Vagina (tissue), 2 donors: Measurements from ENCODE around the gene ABCC3. TPM values are rescaled to one million over a fixed set of nuclear protein-coding genes. Genes with fewer than 3 reads are reported as not detected.

ENCODE experiments used
- DNase-seq, 2 donors: peaks; one replicate each; pipeline ENCODE4 v3.0.0-alpha.2; 2017; ENCODE audit errors: extremely low spot score in 2 of 2
- H3K27ac ChIP-seq: fragments of 200-600 bp; sonication (generic); one replicate; pipeline ENCODE4 v1.5.1; 2019
- H3K27me3 ChIP-seq: fragments of 200-600 bp; sonication (generic); one replicate; pipeline ENCODE4 v1.5.1; 2019
- H3K36me3 ChIP-seq, 2 donors: fragments of 200-600 bp; sonication (generic); one replicate each; pipeline ENCODE4 v1.5.1; 2017 to 2019
- H3K4me1 ChIP-seq: fragments of 200-600 bp; sonication (generic); one replicate; pipeline ENCODE4 v1.5.1; 2019
- H3K4me3 ChIP-seq, 2 donors: fragments of 200-600 bp; sonication (generic); 1 replicate in 1 of 2; 2 replicates in 1 of 2; pipeline ENCODE4 v1.5.1; 2016 to 2019
- H3K9me3 ChIP-seq: fragments of 200-600 bp; sonication (generic); one replicate; pipeline ENCODE4 v1.5.1; 2019
- POLR2A ChIP-seq, 2 donors: fragments of 450-650 bp; IDR thresholded peaks; one replicate each; pipeline ENCODE4 v1.6.1; 2017; ENCODE audit warnings: antibody characterized with exemption in 2 of 2, mild to moderate bottlenecking in 2 of 2, moderate library complexity in 2 of 2
- POLR2AphosphoS5 ChIP-seq, 2 donors: sonication (generic); formaldehyde crosslinking; IDR thresholded peaks; one replicate each; pipeline ENCODE4 v1.9.0; 2017; ENCODE audit warnings: antibody characterized with exemption in 2 of 2, mild to moderate bottlenecking in 2 of 2, low read depth in 1 of 2; ENCODE audit not compliant: insufficient read depth in 1 of 2
- intact Hi-C: fragments of 100-400 bp; cut with DNase I; formaldehyde crosslinking; loops from one replicate; pipeline ENCODE4 v1.15.1; 2023
- total RNA-seq: library from RNA; depleted of rRNA; stranded (reverse); fragments of >200 nt; gene quantifications from one replicate; pipeline ENCODE4 v1.2.3, GENCODE V29; 2016
- TF ChIP-seq, protein P1 (sequence below), 3 experiments: fragments of 450-650 bp in 2 of 3; fragments of 200-600 bp in 1 of 3; sonication (generic) in 1 of 3; IDR thresholded peaks; one replicate each; pipeline ENCODE4 v1.5.1; 2017 to 2019; ENCODE audit warnings: antibody characterized with exemption in 3 of 3, mild to moderate bottlenecking in 2 of 3, moderate library complexity in 2 of 3

Gene ABCC3
- total RNA-seq, 1 donor from 2014 or later: 47.6 TPM

DNA sequence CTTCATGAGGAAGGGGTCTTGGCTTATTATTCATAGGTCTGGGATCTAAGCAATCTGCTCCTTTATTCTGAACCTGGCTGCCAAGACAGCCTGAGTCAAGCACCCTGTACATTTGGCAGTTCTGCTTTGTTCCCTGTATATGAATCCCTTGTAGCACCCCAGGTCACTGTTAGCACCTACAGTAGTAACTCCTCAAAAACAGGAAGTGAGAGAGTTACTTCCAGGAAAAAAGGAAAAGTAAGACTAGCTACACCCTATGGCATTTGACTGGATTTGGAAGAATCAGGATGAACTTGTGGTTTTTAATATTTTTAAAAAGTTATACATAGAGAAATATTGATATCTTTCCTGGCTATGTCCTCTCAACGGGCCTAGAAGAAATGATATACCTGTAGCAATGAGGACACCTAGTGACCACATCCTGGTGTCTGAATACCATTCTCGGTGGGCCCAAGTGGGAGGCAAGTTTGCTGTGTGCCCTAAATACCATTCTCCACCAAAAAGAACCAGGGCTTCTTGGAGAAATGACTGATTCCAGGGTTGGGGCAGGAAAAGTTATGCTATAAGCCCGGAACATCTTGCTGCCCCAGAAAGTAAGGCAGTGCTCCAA, 63.1 kb downstream of the ABCC3 start:
- intact Hi-C loops: no loop called here
- H3K4me1 ChIP-seq: peaks cover 11% of the 10 kb centered on the region
- no peak for DNase-seq

DNA sequence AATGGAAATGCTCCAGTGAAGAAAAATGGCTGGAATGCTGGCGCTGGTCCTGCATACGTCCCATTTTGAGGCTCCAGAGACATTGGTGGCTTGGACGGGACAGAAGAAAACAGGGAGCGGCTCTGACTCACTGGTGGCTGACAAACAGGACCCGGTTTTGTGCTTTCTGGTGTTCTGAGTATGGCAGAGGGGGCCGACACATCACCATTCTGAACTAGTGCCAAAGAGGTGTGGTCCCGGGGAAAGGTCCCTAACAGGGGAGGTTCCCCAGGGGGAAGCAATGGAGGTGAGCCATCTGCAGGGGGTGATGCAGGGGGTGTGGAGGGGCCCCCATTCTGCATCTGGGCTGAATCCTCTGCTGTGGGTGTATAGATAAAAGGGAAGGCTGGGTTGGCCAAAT, 64.7 kb downstream of the ABCC3 start:
- peaks cover 0 to 50% of the 10 kb centered on the region in 2 donors for H3K36me3 ChIP-seq
- peaks cover 25% of the 10 kb centered on the region for H3K4me1 ChIP-seq
- H3K27ac ChIP-seq: no peak overlapping the region
- no peaks in the 10 kb centered on the region for H3K9me3 ChIP-seq
- intact Hi-C loops: no loop called here
- TF ChIP-seq, protein P1, sequence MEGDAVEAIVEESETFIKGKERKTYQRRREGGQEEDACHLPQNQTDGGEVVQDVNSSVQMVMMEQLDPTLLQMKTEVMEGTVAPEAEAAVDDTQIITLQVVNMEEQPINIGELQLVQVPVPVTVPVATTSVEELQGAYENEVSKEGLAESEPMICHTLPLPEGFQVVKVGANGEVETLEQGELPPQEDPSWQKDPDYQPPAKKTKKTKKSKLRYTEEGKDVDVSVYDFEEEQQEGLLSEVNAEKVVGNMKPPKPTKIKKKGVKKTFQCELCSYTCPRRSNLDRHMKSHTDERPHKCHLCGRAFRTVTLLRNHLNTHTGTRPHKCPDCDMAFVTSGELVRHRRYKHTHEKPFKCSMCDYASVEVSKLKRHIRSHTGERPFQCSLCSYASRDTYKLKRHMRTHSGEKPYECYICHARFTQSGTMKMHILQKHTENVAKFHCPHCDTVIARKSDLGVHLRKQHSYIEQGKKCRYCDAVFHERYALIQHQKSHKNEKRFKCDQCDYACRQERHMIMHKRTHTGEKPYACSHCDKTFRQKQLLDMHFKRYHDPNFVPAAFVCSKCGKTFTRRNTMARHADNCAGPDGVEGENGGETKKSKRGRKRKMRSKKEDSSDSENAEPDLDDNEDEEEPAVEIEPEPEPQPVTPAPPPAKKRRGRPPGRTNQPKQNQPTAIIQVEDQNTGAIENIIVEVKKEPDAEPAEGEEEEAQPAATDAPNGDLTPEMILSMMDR (IDR thresholded peaks at IDR 0.05): no peak
- TF ChIP-seq POLR2A (IDR thresholded peaks at IDR 0.05) (no peak), POLR2AphosphoS5 (IDR thresholded peaks at IDR 0.05; ENCODE audit: insufficient read depth in 1 of 2, low read depth in 1 of 2) (no peak)
- no peak for DNase-seq
- H3K4me3 ChIP-seq: no peak overlapping the region
- H3K27me3 ChIP-seq: no peaks in the 10 kb centered on the region

More for the DNA sequence above, 63.1 kb downstream of the ABCC3 start:
- Histone ChIP-seq H3K27ac (no peak overlapping the region), H3K36me3 (peaks cover 0 to 64% of the 10 kb centered on the region in 2 donors), H3K4me3 (no peak overlapping the region), H3K27me3 (no peaks in the 10 kb centered on the region), H3K9me3 (no peaks in the 10 kb centered on the region)
- TF ChIP-seq POLR2AphosphoS5 (IDR thresholded peaks at IDR 0.05; ENCODE audit: insufficient read depth in 1 of 2, low read depth in 1 of 2) (no peak), POLR2A (IDR thresholded peaks at IDR 0.05) (no peak)
- TF ChIP-seq, protein P1 (IDR thresholded peaks at IDR 0.05): no peak

DNA sequence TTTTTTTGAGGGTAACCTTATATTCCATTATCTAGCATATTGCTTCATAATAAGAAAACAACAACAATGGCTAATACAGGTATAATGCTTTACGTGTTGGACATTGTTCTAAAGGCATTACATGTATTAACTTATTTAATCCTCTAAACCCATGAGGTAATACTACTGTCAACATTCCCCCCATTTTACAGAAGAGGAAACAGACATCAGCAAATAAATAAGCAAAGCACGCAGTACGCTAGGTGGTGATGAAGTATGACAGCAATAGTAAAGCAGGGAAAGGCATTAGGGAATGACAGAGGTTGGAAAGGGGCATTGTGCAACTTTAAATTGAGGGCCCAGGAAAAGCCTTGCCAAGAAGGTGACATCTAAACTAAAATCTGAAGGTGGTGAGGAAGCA, 68.5 kb downstream of the ABCC3 start:
- Histone ChIP-seq H3K4me1 (peaks cover 48% of the 10 kb centered on the region), H3K27me3 (no peaks in the 10 kb centered on the region), H3K9me3 (no peaks in the 10 kb centered on the region), H3K4me3 (no peak overlapping the region), H3K36me3 (peaks cover 0 to 20% of the 10 kb centered on the region in 2 donors), H3K27ac (no peak overlapping the region)
- intact Hi-C loops: no loop called here
- DNase-seq: no peak
- no peak for TF ChIP-seq POLR2A (IDR thresholded peaks at IDR 0.05)
- TF ChIP-seq, protein P1 (IDR thresholded peaks at IDR 0.05): no peak
- no peak for TF ChIP-seq POLR2AphosphoS5 (IDR thresholded peaks at IDR 0.05; ENCODE audit: insufficient read depth in 1 of 2, low read depth in 1 of 2)

DNA sequence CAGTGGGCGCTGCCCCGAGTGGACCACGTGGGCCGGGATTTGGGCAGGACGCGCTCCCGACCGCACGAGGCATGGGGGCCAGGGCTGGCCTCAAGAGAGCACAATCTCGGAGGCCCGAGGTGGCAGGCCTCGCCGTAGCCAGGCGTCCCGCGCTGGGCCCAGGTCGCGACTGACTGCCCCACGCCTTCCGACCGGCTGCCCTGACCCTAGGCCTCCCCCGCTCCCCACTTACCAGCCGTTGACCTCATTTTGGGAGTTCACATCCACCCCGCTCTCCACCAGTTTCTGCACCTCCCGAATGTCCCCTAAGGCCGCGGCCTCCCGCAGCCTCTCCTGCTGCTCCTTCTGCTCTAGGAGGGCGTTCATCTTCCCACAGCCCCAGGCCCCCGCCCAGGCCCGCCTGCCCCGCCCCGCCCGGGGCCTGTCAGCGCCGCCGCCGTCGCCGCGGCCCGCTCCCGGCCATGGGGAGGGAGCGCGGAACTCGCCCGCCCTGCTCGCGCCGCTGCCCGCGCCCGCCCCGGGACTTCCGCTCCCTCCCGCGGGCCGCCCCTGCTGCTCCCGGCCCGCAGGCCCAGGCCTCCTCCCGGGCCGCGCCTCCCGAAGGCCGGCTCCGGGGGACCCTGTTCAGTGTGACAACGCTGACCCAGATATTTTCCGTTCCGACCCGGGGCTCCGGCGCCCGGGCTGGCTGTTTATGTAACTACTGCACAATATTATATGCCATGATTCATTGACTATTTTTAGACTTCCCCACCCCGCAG, 72.8 kb downstream of the ABCC3 start, which contains the start of gene ANKRD40:
TSS of gene ANKRD40 (minus strand) at position 626 of the 761 bp plus-strand sequence. CDS start at position 366, 260 bp downstream.
- Histone ChIP-seq H3K9me3 (no peaks in the 10 kb centered on the region), H3K4me3 (peak within 1 kb of the TSS; percentile 71), H3K4me1 (peaks cover 55% of the 10 kb centered on the region), H3K27ac (peak within 1 kb of the TSS; percentile 90), H3K27me3 (no peaks in the 10 kb centered on the region), H3K36me3 (no peaks in the 10 kb centered on the region)
- peak in 1 of 2 donors; percentile 91 for DNase-seq
- TF ChIP-seq, protein P1 (IDR thresholded peaks at IDR 0.05): no peak
- TF ChIP-seq POLR2AphosphoS5 (IDR thresholded peaks at IDR 0.05; ENCODE audit: insufficient read depth in 1 of 2, low read depth in 1 of 2): peak; percentile 86 to 89
- peak in 1 of 2 donors; percentile 67 for TF ChIP-seq POLR2A (IDR thresholded peaks at IDR 0.05)
- intact Hi-C loops: no loop called here
